Activated CD8-positive, alpha-beta memory T cell treated with anti-CD3 and anti-CD28 coated beads for 36 hours (primary cell): ENCODE results near the gene SLC23A3. TPM values are rescaled to one million over a fixed set of nuclear protein-coding genes. Genes with fewer than 3 reads are reported as not detected.

Experiments used
- CTCF ChIA-PET: fragments of 350-600 bp; sonication (Branson Sonifier 250); formaldehyde crosslinking; loops from one replicate; lab custom pipeline; 2021; ENCODE audit warnings: antibody characterized with exemption; lab: Charles Lee
- POLR2A ChIA-PET: fragments of 350-600 bp; sonication (Branson Sonifier 250); formaldehyde crosslinking; loops from one replicate; lab custom pipeline; 2021; ENCODE audit warnings: antibody characterized with exemption; lab: Charles Lee
- total RNA-seq, 2 experiments: library from RNA; stranded (reverse); gene quantifications; one replicate each; pipeline ENCODE4 v1.2.3, GENCODE V29; 2021

Gene SLC23A3
- total RNA-seq, 2 experiments from 2014 or later, result 1.8 to 2.9 TPM

DNA sequence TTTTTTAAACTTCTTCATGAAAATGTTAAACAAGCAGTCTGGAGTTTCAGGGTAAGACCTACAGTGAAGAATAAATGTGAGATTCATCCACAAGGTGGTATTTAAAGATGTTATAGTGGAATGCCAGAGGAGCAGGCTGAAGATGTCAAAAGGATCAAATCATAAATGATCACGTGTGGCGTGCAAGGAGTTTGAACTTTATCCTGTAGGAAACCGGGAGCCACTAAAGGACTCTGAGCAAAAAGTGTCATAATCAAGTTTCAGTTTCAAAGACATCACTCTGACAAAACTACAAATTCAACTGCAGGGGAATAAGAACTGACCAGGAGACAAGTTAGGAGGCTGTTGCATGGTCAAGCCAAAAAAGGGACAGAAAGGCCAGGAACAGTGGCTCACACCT, 29.1 kb downstream of the SLC23A3 start:
- POLR2A ChIA-PET, result no interaction called here
- CTCF ChIA-PET, result interaction anchor here (1.2 kb wide), 1 partner anchor 21 kb away, joined by 3 read pairs; no protein-coding TSS in a partner anchor

- ChIA-PET POLR2A (no interaction called here), CTCF (interaction anchor here (1.1 to 2.5 kb wide), 2 partner anchors 14 to 76 kb away, joined by 5 to 7 read pairs; no protein-coding TSS in a partner anchor)
These were observed 35.9 kb downstream of the SLC23A3 start for GRCh38 chr2:219133976-219134375.

- POLR2A ChIA-PET, result no interaction called here
- CTCF ChIA-PET, result interaction anchor here (0.9 to 2.5 kb wide), 4 partner anchors 9 to 74 kb away, joined by 3 to 7 read pairs (median 4); partner anchors contain the start of gene NHEJ1
These were observed 38.1 kb downstream of the SLC23A3 start for GRCh38 chr2:219131744-219132143.

- POLR2A ChIA-PET, result no interaction called here
- CTCF ChIA-PET, result interaction anchor here (1.1 to 2.9 kb wide), 3 partner anchors 12 to 73 kb away, joined by 3 to 9 read pairs (median 6); partner anchors contain the start of gene NHEJ1
These were observed 38.5 kb downstream of the SLC23A3 start for GRCh38 chr2:219131327-219131726.

GRCh38 chr2:219129589-219129988, 40.2 kb downstream of the SLC23A3 start:
- ChIA-PET POLR2A (no interaction called here), CTCF (interaction anchor here (0.9 to 2.9 kb wide), 2 partner anchors 71 to 100 kb away, joined by 3 to 9 read pairs; no protein-coding TSS in a partner anchor)

- POLR2A ChIA-PET, result no interaction called here
These were observed 41.4 kb downstream of the SLC23A3 start for GRCh38 chr2:219128396-219128795.

GRCh38 chr2:219127037-219127635, 42.7 kb downstream of the SLC23A3 start:
- ChIA-PET CTCF (interaction anchor here (1.0 kb wide), 2 partner anchors 8 to 97 kb away, joined by 3 to 5 read pairs; no protein-coding TSS in a partner anchor), POLR2A (no interaction called here)

More at GRCh38 chr2:219128396-219128795, 41.4 kb downstream of the SLC23A3 start:
- CTCF ChIA-PET, result interaction anchor here (1.0 to 2.9 kb wide), 3 partner anchors 9 to 99 kb away, joined by 3 to 9 read pairs (median 5); no protein-coding TSS in a partner anchor

- CTCF ChIA-PET, result no interaction called here
- POLR2A ChIA-PET, result no interaction called here
These were observed 43.3 kb downstream of the SLC23A3 start for GRCh38 chr2:219126555-219126954.

DNA sequence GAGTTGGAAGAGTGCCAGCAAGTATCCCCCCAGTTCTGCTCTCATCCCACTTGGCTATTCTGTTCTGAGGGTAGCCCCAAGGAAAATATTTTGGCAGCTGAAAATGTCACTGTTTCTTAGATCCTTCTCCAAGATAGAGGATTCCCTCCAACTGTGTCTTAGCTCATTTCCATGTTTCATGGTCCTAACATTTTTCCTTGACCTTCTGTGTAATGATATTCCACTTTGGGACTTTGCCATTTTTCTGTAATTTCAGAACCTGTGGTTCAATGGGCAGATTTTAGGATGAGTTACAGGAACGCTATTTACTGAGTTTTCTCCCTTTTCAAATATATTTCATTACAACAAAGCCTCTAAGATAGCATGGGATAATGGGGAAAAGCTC, 44.0 kb downstream of the SLC23A3 start:
- ChIA-PET POLR2A (no interaction called here), CTCF (interaction anchor here (0.8 kb wide), 1 partner anchor 96 kb away, joined by 4 read pairs; no protein-coding TSS in a partner anchor)

DNA sequence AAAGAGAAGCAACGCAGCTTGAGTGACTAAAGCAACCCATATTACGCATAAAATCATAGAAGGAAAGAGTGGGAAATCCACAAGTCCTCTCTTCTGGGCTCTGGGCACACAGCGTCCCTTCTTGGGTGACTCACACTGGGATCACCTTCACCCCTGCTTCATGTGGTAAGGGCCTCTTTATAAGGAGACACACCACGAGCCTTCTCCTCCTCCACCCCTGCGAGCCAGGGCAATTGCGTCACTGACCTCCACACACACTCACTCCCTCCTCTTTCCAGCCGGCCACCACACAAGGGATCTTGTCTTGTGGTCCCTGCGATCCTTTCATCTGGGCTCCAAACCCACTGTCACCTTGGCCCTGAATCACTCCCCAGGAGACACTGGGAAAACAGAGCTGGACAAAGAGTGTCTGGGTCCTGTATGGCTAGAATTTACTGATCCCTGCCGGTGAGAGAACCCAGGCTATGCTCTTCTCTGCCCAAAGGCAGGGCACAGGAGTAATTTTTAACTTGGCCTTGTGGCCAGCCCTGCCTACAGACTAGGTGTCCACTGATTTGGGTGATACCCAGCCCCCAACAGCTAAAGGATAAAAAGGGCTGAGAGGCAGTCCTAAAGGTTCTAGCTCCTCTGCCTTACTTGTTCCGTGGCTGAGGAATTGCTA, 44.5 kb downstream of the SLC23A3 start:
- ChIA-PET POLR2A (no interaction called here), CTCF (interaction anchor here (0.7 to 9.6 kb wide), 3 partner anchors 54 to 96 kb away, joined by 3 to 93 read pairs (median 4); partner anchors contain the start of gene IHH)

GRCh38 chr2:219124381-219125110, 45.3 kb downstream of the SLC23A3 start:
- CTCF ChIA-PET, result interaction anchor here (0.7 to 9.6 kb wide), 5 partner anchors 17 to 95 kb away, joined by 3 to 93 read pairs (median 3); partner anchors contain the start of gene IHH
- POLR2A ChIA-PET, result no interaction called here

- ChIA-PET POLR2A (no interaction called here), CTCF (interaction anchor here (0.8 to 9.6 kb wide), 6 partner anchors 9 to 144 kb away, joined by 3 to 93 read pairs (median 4); partner anchors contain the start of gene IHH)
These were observed 46.3 kb downstream of the SLC23A3 start for GRCh38 chr2:219123356-219124135.

DNA sequence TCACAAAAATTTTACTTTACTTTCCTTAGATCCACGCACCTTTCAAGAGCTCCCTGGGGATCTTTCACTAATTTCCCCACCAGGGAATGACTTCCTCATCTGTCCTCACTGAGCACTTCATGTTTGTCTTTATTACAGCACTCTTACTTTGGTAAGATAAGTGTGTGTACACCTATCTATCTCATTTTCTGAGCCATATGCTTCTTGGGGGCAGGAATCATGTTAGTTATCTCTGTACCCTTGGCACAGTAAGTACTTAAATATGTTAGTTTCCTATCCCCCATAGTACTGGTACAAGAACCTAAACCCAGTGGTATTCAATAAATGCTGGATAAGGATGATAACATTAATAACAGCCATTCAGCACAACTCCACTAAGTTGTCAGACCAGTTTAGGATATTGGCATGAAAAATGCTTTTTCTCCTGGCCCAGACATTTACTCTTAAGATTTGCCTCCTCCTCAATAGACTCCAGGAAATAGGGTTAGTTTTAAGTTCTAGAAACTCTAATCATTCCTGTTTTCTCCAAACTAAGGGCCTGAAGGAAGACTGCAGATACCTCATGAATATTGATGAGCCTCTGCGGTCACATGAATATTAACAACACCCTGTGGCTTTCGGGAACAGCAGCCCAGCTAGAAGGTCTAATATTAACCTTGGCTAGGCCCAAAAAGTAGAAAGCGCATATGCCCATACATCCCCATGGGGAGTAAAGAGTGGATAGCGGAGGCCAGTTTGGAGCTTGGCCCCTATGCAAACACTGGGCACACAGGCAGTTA, 47.4 kb downstream of the SLC23A3 start:
- ChIA-PET CTCF (interaction anchor here (0.8 to 9.6 kb wide), 4 partner anchors 10 to 142 kb away, joined by 3 to 93 read pairs (median 4); partner anchors contain the start of gene IHH), POLR2A (no interaction called here)

GRCh38 chr2:219120082-219120481, 49.7 kb downstream of the SLC23A3 start:
- POLR2A ChIA-PET, result no interaction called here
- CTCF ChIA-PET, result interaction anchor here (0.6 to 9.6 kb wide), 20 partner anchors 8 to 771 kb away, joined by 3 to 93 read pairs (median 5); partner anchors contain the start of gene IHH

DNA sequence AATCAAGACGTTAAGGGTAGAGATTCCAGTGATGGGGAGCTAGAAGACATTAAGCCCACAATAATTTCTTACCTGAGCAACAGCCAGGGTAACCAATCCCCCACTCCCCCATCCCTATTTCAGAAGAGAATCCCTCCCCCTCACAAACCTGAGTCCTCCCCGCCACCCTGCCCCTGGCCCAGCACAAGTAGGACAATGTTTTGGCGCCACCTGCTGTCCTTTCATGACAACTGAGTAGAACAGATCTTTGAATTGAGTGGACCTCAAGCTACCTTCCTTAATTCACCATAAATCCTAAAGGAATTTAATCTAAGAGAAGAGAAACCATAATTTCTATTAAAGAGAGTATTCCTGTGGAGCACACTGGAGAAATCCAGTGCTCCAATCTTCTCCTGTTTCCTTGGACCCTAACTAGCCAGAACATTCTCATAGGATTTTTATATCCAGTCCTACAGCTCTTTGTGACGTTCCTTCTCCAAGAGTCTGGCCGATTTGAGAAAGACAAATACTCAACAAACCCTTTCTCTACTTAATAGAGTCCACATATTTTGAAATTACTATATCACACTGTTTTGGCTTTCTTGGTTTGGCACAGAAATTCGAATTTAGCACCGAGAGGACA, 50.3 kb downstream of the SLC23A3 start:
- ChIA-PET POLR2A (no interaction called here), CTCF (interaction anchor here (0.6 to 9.6 kb wide), 20 partner anchors 8 to 590 kb away, joined by 3 to 93 read pairs (median 5); partner anchors contain the start of gene IHH)

DNA sequence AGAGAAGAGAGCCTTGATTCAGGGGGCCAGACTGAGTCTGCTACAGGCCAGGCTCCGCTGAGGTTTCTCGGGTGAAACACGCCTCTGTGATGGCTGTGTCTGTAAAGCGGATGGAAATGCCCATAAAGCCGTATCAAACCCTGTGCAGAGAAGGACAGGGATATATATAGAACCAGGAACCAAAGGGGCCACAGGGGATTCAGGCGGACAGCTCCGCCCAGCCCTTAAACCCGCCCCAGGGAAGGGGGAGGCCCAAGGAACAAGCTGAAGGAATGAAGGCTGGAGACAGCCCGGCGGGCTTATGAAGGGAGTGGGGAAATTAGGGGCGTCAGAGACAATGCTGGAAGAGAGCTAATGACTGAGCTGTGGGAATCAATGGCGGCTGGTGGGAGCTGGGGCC, 51.3 kb downstream of the SLC23A3 start:
- CTCF ChIA-PET, result interaction anchor here (1.2 to 9.6 kb wide), 5 partner anchors 36 to 138 kb away, joined by 3 to 93 read pairs (median 11); partner anchors contain the start of gene IHH
- POLR2A ChIA-PET, result no interaction called here
